ACHN (cell line): ENCODE data around the gene FKBP1A.
"Not testable (repeated sequence)": the region's sequence is repeated elsewhere in the genome, so short reads cannot be mapped to it uniquely, and the experiment has no call there.

Experiments used
- DNase-seq: peaks from one replicate; pipeline ENCODE4 v3.0.0-alpha.2; 2015
- in situ Hi-C: cut with HindIII; loops from 2 replicates; pipeline ENCODE4 v1.10.0; 2017; ENCODE audit warnings: low sequenced_read_pairs, low pct_ligation_motif_present, low pct_unique_long_range_greater_than_20kb

FKBP1A gene

DNA sequence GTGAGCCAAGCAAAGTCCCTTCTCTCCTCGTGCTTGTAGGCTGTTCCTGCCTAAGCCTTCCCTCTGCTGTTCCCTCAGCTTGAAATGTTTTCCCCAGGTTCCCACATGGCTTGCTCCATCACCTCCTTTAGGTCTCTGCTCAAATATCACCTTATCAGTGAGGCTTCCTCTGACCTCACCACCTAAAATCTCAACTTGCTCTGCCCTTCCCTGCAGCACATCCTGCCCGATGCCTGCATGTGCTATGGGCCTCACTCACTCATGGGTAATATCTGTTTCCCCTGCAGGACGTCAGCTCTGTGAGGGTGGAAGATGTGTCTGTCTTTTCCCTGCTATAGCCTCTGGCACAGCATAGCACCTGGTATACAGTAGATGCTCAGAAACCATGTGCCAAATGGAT lies 29.9 kb upstream of the FKBP1A start:
- no peak for DNase-seq
- in situ Hi-C loops = no loop called here

- in situ Hi-C loops = no loop called here
These were observed 27.2 kb upstream of the FKBP1A start for GRCh38 chr20:1420066-1420465.

DNA sequence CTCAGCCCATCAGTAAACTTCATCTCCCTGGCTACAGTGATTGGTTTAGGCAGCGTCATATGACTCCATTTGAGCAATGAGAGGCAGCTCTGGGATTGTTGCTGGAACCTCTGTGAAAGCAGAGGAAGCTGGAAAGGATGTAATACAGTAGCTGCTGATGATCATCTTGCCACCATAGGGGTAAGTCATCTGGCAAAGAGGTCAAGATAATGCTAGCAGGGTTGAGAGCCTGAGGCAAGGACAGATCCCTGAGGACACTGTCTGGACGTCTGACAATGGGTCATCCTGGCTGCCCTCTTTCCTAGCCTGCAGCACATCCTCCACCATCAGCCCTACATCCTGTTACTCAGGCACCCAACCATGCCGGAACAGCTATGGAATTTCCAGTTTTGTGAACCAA lies 25.5 kb upstream of the FKBP1A start:
- no peak for DNase-seq

More at GRCh38 chr20:1420066-1420465, 27.2 kb upstream of the FKBP1A start:
- DNase-seq = no peak

DNA sequence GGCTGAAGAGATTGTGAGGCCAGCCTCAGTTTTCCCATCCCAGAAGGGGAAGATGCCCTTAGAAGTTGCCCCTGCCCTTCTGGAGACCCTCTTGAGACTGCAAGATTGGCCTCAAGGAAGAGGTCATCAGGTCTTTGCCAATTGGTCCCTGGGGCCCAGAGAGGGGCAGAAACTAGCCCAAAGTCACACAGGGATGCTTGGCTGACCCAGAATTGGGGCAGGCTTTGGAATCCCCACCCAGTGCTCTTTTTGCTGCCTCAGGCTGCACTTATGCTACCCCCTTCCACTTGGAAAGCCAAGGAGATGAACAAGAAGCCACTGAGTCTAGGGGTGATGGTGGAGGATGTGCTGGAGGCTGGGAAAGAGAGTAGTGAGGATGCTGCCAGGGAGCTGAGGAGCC lies 24.9 kb upstream of the FKBP1A start:
- no peak for DNase-seq
- in situ Hi-C loops = no loop called here

More for the DNA sequence above, 25.5 kb upstream of the FKBP1A start:
- in situ Hi-C loops = no loop called here

- in situ Hi-C loops = no loop called here
These were observed 24.4 kb upstream of the FKBP1A start for GRCh38 chr20:1417273-1417672.

GRCh38 chr20:1415667-1416468 lies 23.0 kb upstream of the FKBP1A start:
- DNase-seq = peak; percentile 91
- in situ Hi-C loops = no loop called here

More at GRCh38 chr20:1417273-1417672, 24.4 kb upstream of the FKBP1A start:
- no peak for DNase-seq

DNA sequence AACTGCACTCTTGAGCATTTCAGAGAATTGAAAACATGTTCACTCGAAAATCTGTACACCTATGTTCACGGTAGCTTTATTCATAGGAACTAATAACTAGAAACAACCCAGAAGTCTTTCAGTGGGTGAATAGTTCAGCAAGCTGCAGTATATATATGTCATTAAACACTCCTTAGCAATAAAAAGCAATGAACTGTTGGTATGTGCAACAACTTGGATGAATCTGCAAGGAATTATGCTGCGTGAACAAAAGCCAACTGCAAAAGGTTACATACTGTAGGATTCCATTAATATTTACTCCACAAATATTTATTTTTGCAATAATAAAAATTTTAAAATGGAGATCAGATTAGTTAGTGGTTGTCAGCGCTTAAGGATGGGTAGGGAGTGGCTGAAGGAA lies 22.1 kb upstream of the FKBP1A start:
- DNase-seq = no peak
- in situ Hi-C loops = no loop called here

DNA sequence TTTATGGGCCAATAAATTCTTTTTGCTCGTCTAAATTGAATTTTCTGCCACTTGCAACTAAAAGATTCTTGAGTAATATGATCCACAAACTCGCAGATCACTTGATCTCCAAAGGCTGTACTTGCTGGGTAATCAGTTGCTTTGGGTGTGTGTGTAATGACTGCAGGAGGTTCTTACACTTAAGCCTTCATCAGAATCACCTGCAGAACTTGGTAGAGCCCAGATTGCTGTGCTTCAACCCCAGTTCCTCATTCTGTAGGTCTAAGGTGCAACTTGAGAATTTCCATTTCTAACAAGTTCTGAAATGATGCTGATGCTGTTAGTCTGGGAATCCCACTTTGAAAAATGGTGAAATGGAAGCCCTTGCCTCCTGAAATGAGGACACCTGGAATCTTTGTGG lies 12.9 kb upstream of the FKBP1A start:
- in situ Hi-C loops = no loop called here
- no peak for DNase-seq

GRCh38 chr20:1403624-1404023 lies 10.8 kb upstream of the FKBP1A start:
- DNase-seq = no peak
- in situ Hi-C loops = no loop called here

GRCh38 chr20:1402149-1402548 lies 9.3 kb upstream of the FKBP1A start:
- in situ Hi-C loops = no loop called here
- DNase-seq = no peak

DNA sequence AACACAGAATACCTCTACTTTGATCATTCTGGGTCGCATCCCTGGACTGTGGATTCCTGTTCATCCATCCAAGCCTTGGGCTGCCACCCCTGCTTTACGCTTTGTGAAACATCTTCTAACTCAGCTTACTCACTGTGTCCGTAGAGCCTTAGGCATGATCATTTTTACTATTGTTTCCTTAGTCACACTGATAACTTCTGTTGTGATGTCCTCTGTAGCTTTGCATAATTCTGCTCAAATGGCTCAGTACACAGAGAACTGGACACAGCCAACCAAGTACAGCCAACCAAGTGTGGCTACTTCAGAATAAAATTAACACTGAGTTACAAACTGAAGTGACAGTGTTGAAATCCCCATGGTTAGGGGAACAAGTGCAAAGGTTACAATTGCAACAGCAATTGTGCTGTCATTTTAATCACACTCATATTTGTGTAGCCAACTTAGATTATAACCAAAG lies 8.6 kb upstream of the FKBP1A start:
- in situ Hi-C loops = no loop called here
- no peak for DNase-seq

GRCh38 chr20:1399678-1400366 lies 7.0 kb upstream of the FKBP1A start:
- in situ Hi-C loops, DNase-seq: not testable (repeated sequence)

DNA sequence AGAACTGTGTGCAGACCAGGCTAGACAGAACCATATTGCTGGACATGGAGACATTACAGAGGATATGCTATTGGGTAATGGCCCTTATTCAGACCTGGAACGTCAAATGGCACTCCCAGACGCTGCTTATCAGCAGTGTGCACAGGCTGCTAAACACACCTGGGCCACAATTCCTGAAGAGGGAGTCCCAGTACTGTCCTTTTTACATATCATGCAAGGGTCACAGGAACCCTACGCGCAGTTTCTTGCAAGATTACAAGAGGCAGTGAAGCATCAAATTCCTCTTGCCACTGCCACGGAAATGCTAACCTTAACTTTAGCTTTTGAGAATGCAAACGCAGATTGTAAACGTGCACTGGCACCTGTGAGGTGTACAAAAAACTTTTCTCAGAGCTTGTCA lies 5.3 kb upstream of the FKBP1A start:
- DNase-seq, in situ Hi-C loops: not testable (repeated sequence)

DNA sequence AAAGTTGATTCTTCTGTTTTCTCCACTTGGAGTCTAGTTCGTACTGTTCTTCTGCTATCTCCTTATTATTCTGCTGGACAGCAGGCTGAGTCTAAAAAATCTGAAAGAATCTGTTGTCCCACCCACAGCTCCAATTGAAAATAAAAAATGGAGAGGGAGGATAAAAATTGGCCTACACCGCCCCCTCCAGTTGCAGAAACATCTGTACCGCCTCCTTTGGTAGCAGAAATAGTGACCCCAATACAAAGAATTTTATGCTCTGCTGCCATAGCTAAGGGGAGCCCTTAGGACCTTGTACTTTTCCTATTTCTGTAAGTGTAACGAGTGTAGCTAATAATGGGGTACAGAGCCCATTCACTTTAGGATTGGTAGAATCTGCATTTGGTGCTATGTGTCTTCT lies 4.9 kb upstream of the FKBP1A start:
- in situ Hi-C loops = no loop called here
- no peak for DNase-seq

DNA sequence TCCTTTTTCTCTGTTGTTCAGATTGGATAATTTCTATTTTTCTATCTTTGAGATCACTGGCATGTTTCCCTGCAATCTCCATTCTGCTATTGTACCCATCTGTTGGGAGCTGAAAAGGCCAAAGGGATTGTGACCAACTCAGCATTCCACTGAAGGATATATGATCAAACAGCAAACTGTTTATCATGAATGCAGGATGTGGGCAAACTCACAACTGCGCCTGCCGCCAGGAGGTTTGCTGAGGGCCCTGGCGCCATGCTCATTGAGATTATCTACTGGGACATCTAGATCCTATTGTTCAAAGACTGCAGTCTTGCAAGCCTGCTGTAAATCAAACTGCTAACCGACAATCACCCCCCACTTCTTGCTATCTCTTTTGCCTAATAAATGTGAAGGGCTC lies 3.8 kb upstream of the FKBP1A start:
- DNase-seq = no peak

GRCh38 chr20:1396264-1396663 lies 3.4 kb upstream of the FKBP1A start:
- in situ Hi-C loops = no loop called here
- no peak for DNase-seq

More for the DNA sequence above, 3.8 kb upstream of the FKBP1A start:
- in situ Hi-C loops = no loop called here

DNA sequence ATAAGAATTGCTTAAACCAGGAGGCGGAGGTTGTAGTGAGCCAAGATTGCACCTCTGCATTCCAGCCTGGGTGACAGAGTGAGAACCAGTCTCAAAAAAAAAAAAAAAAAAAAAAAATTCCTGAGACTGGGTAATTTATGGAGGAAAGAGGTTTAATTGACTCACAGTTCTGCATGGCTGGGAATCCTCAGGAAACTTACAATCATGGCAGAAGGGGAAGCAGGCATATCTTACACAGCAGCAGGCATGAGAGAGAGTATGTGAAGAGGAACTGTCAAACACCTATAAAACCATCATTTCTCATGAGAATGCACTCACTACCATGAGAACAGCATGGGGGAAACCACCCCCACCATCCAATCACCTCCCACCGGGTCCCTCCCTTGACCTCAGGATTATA lies 1.8 kb upstream of the FKBP1A start:
- no peak for DNase-seq
- in situ Hi-C loops = no loop called here

DNA sequence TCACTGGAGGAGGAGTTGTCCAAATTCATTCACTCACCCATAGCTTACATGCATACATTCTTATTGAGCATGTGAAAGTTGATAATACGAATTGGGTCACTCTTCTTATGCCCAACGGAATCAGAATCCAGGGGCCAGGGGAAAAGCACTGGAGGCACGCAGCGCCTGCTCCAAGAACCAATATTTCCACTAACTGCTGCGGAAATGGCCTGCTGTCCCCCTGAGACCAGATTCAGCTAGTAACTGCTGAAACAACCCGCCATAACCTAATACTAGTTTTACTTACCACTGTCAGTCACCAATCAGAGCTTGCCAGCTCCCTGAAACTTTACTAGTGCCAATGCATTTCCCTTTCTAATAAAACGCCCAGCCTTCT lies 641 bp upstream of the FKBP1A start:
- in situ Hi-C loops = no loop called here
- DNase-seq = no peak

GRCh38 chr20:1392443-1392692 lies 486 bp downstream of the FKBP1A start:
- in situ Hi-C loops = no loop called here
- DNase-seq = no peak
